T-cell (primary cell): ENCODE data around the gene NAA16. TPM values are rescaled to one million over a fixed set of nuclear protein-coding genes. Genes with fewer than 3 reads are reported as not detected.

Source experiments
- ATAC-seq, 4 experiments: fragments of 200-7000 bp in 3 of 4; fragments of 150-1000 bp in 1 of 4; cut with Tn5 transposase; replicated peaks in 1 of 4; 1 replicate in 3 of 4; 2 replicates in 1 of 4; pipeline ENCODE4 v1.10.0; 2021; ENCODE audit warnings: moderate library complexity in 3 of 4, mild to moderate bottlenecking in 2 of 4, moderate number of reproducible peaks in 1 of 4
- CTCF ChIA-PET, 2 donors: fragments of 300-600 bp; sonication (Branson Sonifier 250); formaldehyde crosslinking; loops; one replicate each; lab custom pipeline; 2022; ENCODE audit warnings: antibody characterized with exemption in 2 of 2; lab: Charles Lee
- POLR2A ChIA-PET, 2 donors: fragments of 300-600 bp; sonication (Branson Sonifier 250); formaldehyde crosslinking; loops; one replicate each; lab custom pipeline; 2022; ENCODE audit warnings: antibody characterized with exemption in 2 of 2; lab: Charles Lee
- DNase-seq, 35 experiments: peaks; one replicate each; pipeline versions ENCODE4 v3.0.0 to v3.0.0-alpha.2; 2013 to 2023
- H3K27ac ChIP-seq: one replicate; pipeline ENCODE4 v1.5.1; 2013; ENCODE audit warnings: low read length
- H3K27me3 ChIP-seq, 2 experiments: replicated peaks in 1 of 2; 1 replicate in 1 of 2; 2 replicates in 1 of 2; pipeline versions ENCODE4 v1.6.1 to v1.7.0; 2013; ENCODE audit warnings: low read length in 1 of 2, mixed read lengths in 1 of 2; ENCODE audit not compliant: control insufficient read depth in 2 of 2, insufficient read depth in 2 of 2; ENCODE audit errors: extremely low read depth in 1 of 2
- H3K36me3 ChIP-seq, 2 donors: 1 replicate in 1 of 2; 2 replicates in 1 of 2; pipeline versions ENCODE4 v1.6.1 to v1.7.0; 2013; ENCODE audit warnings: low read length in 1 of 2; ENCODE audit not compliant: control insufficient read depth in 2 of 2, insufficient read depth in 1 of 2; ENCODE audit errors: extremely low read depth in 1 of 2
- H3K4me1 ChIP-seq, 2 experiments: 1 replicate in 1 of 2; 2 replicates in 1 of 2; pipeline versions ENCODE4 v1.6.1 to v1.7.0; 2013; ENCODE audit warnings: low read length in 2 of 2, mixed read lengths in 1 of 2; ENCODE audit not compliant: insufficient read depth in 2 of 2, control insufficient read depth in 1 of 2; ENCODE audit errors: extremely low read depth in 1 of 2
- H3K4me3 ChIP-seq, 2 donors: 1 replicate in 1 of 2; 2 replicates in 1 of 2; pipeline versions ENCODE4 v1.5.1 to v1.7.0; 2013; ENCODE audit warnings: mild to moderate bottlenecking in 2 of 2, low read length in 1 of 2, moderate library complexity in 1 of 2; ENCODE audit not compliant: control insufficient read depth in 1 of 2; ENCODE audit errors: extremely low read depth in 1 of 2
- H3K9me3 ChIP-seq: 2 replicates; pipeline ENCODE4 v1.7.0; 2013
- H3K27ac Mint-ChIP-seq, 2 donors: one replicate each; pipeline ENCODE4 v1.8.0; 2020 to 2021; ENCODE audit warnings: mild to moderate bottlenecking in 2 of 2, mixed read lengths in 2 of 2
- H3K27me3 Mint-ChIP-seq, 2 donors: one replicate each; pipeline ENCODE4 v1.8.0; 2021 to 2022; ENCODE audit warnings: mixed read lengths in 2 of 2
- H3K36me3 Mint-ChIP-seq: one replicate; pipeline ENCODE4 v1.8.0; 2021; ENCODE audit warnings: mixed read lengths
- H3K4me1 Mint-ChIP-seq, 3 donors: one replicate each; pipeline ENCODE4 v1.8.0; 2020 to 2022; ENCODE audit warnings: mixed read lengths in 3 of 3, mild to moderate bottlenecking in 1 of 3
- H3K4me3 Mint-ChIP-seq, 3 donors: one replicate each; pipeline ENCODE4 v1.8.0; 2020 to 2022; ENCODE audit warnings: mild to moderate bottlenecking in 3 of 3, mixed read lengths in 3 of 3, moderate library complexity in 3 of 3
- H3K9me3 Mint-ChIP-seq, 3 donors: one replicate each; pipeline ENCODE4 v1.8.0; 2020 to 2022; ENCODE audit warnings: mixed read lengths in 3 of 3
- WGBS: methylation state at CpG from one replicate; pipeline ENCODE4 v1.1.5; 2013; ENCODE audit warnings: missing lambda C conversion rate; ENCODE audit not compliant: insufficient coverage; 5-methylcytosine and 5-hydroxymethylcytosine counted together
- total RNA-seq, 35 experiments: library from RNA in 6 of 35; stranded (reverse) in 6 of 35; fragments of 120-200 nt in 1 of 35; gene quantifications; one replicate each; pipeline versions ENCODE4 v1.2.1 to v1.2.4 and lab custom pipeline; 2013 to 2026

The NAA16 gene
- total RNA-seq, 5 donors from 2014 or later (not counting 1 experiment from before 2014, with no cell fraction given): 45.7 to 93.7 (median 49.6) TPM

- H3K9me3 ChIP-seq: no peaks in the 10 kb centered on the region
- Mint-ChIP-seq H3K4me1 (peaks cover 63 to 70% (median 63%) of the 10 kb centered on the region in 3 donors), H3K9me3 (no peaks in the 10 kb centered on the region), H3K27me3 (no peaks in the 10 kb centered on the region), H3K4me3 (peak overlapping the region; percentile 18 to 98 (median 93)), H3K36me3 (peaks cover 22% of the 10 kb centered on the region), H3K27ac (peak overlapping the region; percentile 60 to 70)
- WGBS: 71% methylated on average over 2 of the region's 5 CpGs
- ATAC-seq: no peak
- CTCF ChIA-PET: interaction anchor here in 1 of 2 donors (0.6 to 0.7 kb wide), 2 partner anchors 9 to 28 kb away, joined by 3 to 4 read pairs; no protein-coding TSS in a partner anchor
- peak overlapping the region; percentile 33 for H3K27ac ChIP-seq
- H3K4me1 ChIP-seq: peaks cover 30 to 35% of the 10 kb centered on the region in 2 experiments
- peak in 1 of 35 experiments; percentile 23 for DNase-seq
- POLR2A ChIA-PET: interaction anchor here (0.5 to 1.1 kb wide), 4 partner anchors 22 to 874 kb away, joined by 3 to 9 read pairs (median 4); no protein-coding TSS in a partner anchor
- H3K27me3 ChIP-seq: no peaks in the 10 kb centered on the region
- no peak overlapping the region for H3K4me3 ChIP-seq
- H3K36me3 ChIP-seq: peaks cover 0 to 5% of the 10 kb centered on the region in 2 donors
Observed at GRCh38 chr13:41315443-41316047, 4.5 kb downstream of the NAA16 start.

- Histone ChIP-seq H3K4me3 (no peak overlapping the region), H3K36me3 (peaks cover 0 to 12% of the 10 kb centered on the region in 2 donors), H3K27ac (no peak overlapping the region), H3K9me3 (no peaks in the 10 kb centered on the region), H3K27me3 (no peaks in the 10 kb centered on the region), H3K4me1 (peaks cover 29 to 32% of the 10 kb centered on the region in 2 experiments)
- peaks cover 68 to 79% (median 73%) of the 10 kb centered on the region in 3 donors for H3K4me1 Mint-ChIP-seq
- H3K27ac Mint-ChIP-seq: peak overlapping the region; percentile 48 to 57
- H3K4me3 Mint-ChIP-seq: peak overlapping the region in 1 of 3 donors; percentile 98
- no peak for DNase-seq
- H3K36me3 Mint-ChIP-seq: peaks cover 34% of the 10 kb centered on the region
- POLR2A ChIA-PET: no interaction called here
- H3K27me3 Mint-ChIP-seq: no peaks in the 10 kb centered on the region
- no CpG with 5 or more reads among the region's 1 CpG for WGBS
- H3K9me3 Mint-ChIP-seq: no peaks in the 10 kb centered on the region
- ATAC-seq: no peak
- CTCF ChIA-PET: interaction anchor here in 1 of 2 donors (0.6 kb wide), 1 partner anchor 14 kb away, joined by 3 read pairs; no protein-coding TSS in a partner anchor
Observed at GRCh38 chr13:41317243-41317642, 6.2 kb downstream of the NAA16 start.

GRCh38 chr13:41325752-41326151 lies 14.7 kb downstream of the NAA16 start:
- peaks cover 8 to 41% of the 10 kb centered on the region in 2 donors for H3K36me3 ChIP-seq
- DNase-seq (no peak), ATAC-seq (no peak)
- H3K9me3 ChIP-seq: no peaks in the 10 kb centered on the region
- Mint-ChIP-seq H3K4me1 (peaks cover 47 to 54% (median 50%) of the 10 kb centered on the region in 3 donors), H3K4me3 (no peak overlapping the region), H3K27ac (no peak overlapping the region), H3K9me3 (no peaks in the 10 kb centered on the region), H3K27me3 (no peaks in the 10 kb centered on the region), H3K36me3 (peaks cover 53% of the 10 kb centered on the region)
- H3K4me1 ChIP-seq: peaks cover 3 to 11% of the 10 kb centered on the region in 2 experiments
- no peak overlapping the region for H3K4me3 ChIP-seq
- CTCF ChIA-PET: no interaction called here
- H3K27me3 ChIP-seq: no peaks in the 10 kb centered on the region
- POLR2A ChIA-PET: no interaction called here
- H3K27ac ChIP-seq: no peak overlapping the region
- no CpG with 5 or more reads among the region's 2 CpGs for WGBS

GRCh38 chr13:41326661-41327060 lies 15.6 kb downstream of the NAA16 start:
- Histone ChIP-seq H3K27me3 (no peaks in the 10 kb centered on the region), H3K4me3 (no peak overlapping the region), H3K36me3 (peaks cover 8 to 39% of the 10 kb centered on the region in 2 donors), H3K9me3 (no peaks in the 10 kb centered on the region), H3K4me1 (peaks cover 3 to 11% of the 10 kb centered on the region in 2 experiments), H3K27ac (no peak overlapping the region)
- DNase-seq (no peak), ATAC-seq (no peak)
- Mint-ChIP-seq H3K4me3 (no peak overlapping the region), H3K9me3 (no peaks in the 10 kb centered on the region), H3K36me3 (peaks cover 56% of the 10 kb centered on the region), H3K27me3 (no peaks in the 10 kb centered on the region), H3K4me1 (peaks cover 48 to 54% (median 48%) of the 10 kb centered on the region in 3 donors), H3K27ac (peak overlapping the region; percentile 24 to 40)
- WGBS: no CpG with 5 or more reads among the region's 1 CpG
- ChIA-PET POLR2A (interaction anchor here in 1 of 2 donors (0.6 to 0.8 kb wide), 2 partner anchors 14 to 38 kb away, joined by 3 to 4 read pairs; no protein-coding TSS in a partner anchor), CTCF (no interaction called here)

- no peak overlapping the region for H3K4me3 ChIP-seq
- ATAC-seq (peak in 1 of 4 experiments; percentile 16), DNase-seq (no peak)
- H3K9me3 Mint-ChIP-seq: no peaks in the 10 kb centered on the region
- no peak overlapping the region for H3K27ac ChIP-seq
- no CpG with 5 or more reads among the region's 3 CpGs for WGBS
- peaks cover 7 to 35% of the 10 kb centered on the region in 2 donors for H3K36me3 ChIP-seq
- peak overlapping the region in 1 of 3 donors; percentile 22 for H3K4me3 Mint-ChIP-seq
- H3K4me1 ChIP-seq: peaks cover 0 to 11% of the 10 kb centered on the region in 2 experiments
- H3K4me1 Mint-ChIP-seq: peaks cover 47 to 50% (median 49%) of the 10 kb centered on the region in 3 donors
- no peaks in the 10 kb centered on the region for H3K27me3 ChIP-seq
- peaks cover 54% of the 10 kb centered on the region for H3K36me3 Mint-ChIP-seq
- H3K27ac Mint-ChIP-seq: peak overlapping the region; percentile 2 to 80
- ChIA-PET CTCF (interaction anchor here in 1 of 2 donors (0.6 kb wide), 1 partner anchor 9 kb away, joined by 5 read pairs; no protein-coding TSS in a partner anchor), POLR2A (interaction anchor here (0.5 to 0.6 kb wide), 2 partner anchors 9 to 59 kb away, joined by 4 to 5 read pairs; no protein-coding TSS in a partner anchor)
- no peaks in the 10 kb centered on the region for H3K27me3 Mint-ChIP-seq
- H3K9me3 ChIP-seq: no peaks in the 10 kb centered on the region
Observed at GRCh38 chr13:41327994-41328790, 17.1 kb downstream of the NAA16 start.

GRCh38 chr13:41332829-41333228 lies 21.8 kb downstream of the NAA16 start:
- no peaks in the 10 kb centered on the region for H3K27me3 ChIP-seq
- ChIA-PET CTCF (interaction anchor here in 1 of 2 donors (0.6 to 1.0 kb wide), 2 partner anchors 24 to 320 kb away, joined by 3 read pairs; no protein-coding TSS in a partner anchor), POLR2A (interaction anchor here in 1 of 2 donors (0.6 to 1.0 kb wide), 2 partner anchors 76 to 1199 kb away, joined by 3 read pairs; no protein-coding TSS in a partner anchor)
- ATAC-seq: no peak
- no peaks in the 10 kb centered on the region for H3K9me3 ChIP-seq
- H3K27ac Mint-ChIP-seq: peak overlapping the region in 1 of 2 donors; percentile 62
- peaks cover 38 to 60% (median 43%) of the 10 kb centered on the region in 3 donors for H3K4me1 Mint-ChIP-seq
- H3K36me3 ChIP-seq: peaks cover 0 to 42% of the 10 kb centered on the region in 2 donors
- H3K36me3 Mint-ChIP-seq: peaks cover 59% of the 10 kb centered on the region
- no peaks in the 10 kb centered on the region for H3K9me3 Mint-ChIP-seq
- no peak overlapping the region for H3K4me3 Mint-ChIP-seq
- no peak for DNase-seq
- no peaks in the 10 kb centered on the region for H3K27me3 Mint-ChIP-seq
- peaks cover 0 to 4% of the 10 kb centered on the region in 2 experiments for H3K4me1 ChIP-seq
- H3K4me3 ChIP-seq: no peak overlapping the region
- H3K27ac ChIP-seq: no peak overlapping the region
- WGBS: no CpG with 5 or more reads among the region's 1 CpG
